ENCODE results near the gene SND1.
"Not testable (repeated sequence)": the region's sequence is repeated elsewhere in the genome, so short reads cannot be mapped to it uniquely, and the experiment has no call there.

GRCh38 chr7:127674923-127675322, 22.9 kb downstream of the SND1 start:
- TF ChIP-seq CTCF (IDR thresholded peaks at IDR 0.05); POLR2AphosphoS5 (IDR thresholded peaks at IDR 0.05; ENCODE audit: insufficient read depth in 1 of 2, low read depth in 1 of 2); POLR2A (IDR thresholded peaks at IDR 0.05): not testable (repeated sequence)

All from vagina (tissue), 2 donors.